Measurements from ENCODE around the gene ISCU. TPM values are rescaled to one million over a fixed set of nuclear protein-coding genes. Genes with fewer than 3 reads are reported as not detected.

ISCU gene
- 48.4 TPM for total RNA-seq (ENCODE audit: unreplicated experiment)
- long read RNA-seq, transcript ISCU-201 (5 exons, 994 nt): major isoform, 47 of 55 reads
- long read RNA-seq, partial matches to known transcripts: 6 of 55 reads
- long read RNA-seq, other reads (novel, unspliced or antisense): 0 of 55 reads

GRCh38 chr12:108562348-108563135 lies at the start of gene ISCU:
Gene ISCU (plus strand): TSS chr12:108562596. CDS start chr12:108562623, 27 bp downstream.
- Mint-ChIP-seq H3K4me1 (ENCODE audit: low read depth, unreplicated experiment) (peaks cover 21% of the 10 kb centered on the region), H3K27ac (ENCODE audit: unreplicated experiment) (peak within 1 kb of the TSS; percentile 100), H3K4me3 (ENCODE audit: unreplicated experiment) (peak within 1 kb of the TSS; percentile 100), H3K36me3 (ENCODE audit: unreplicated experiment) (no peaks in the 10 kb centered on the region), H3K9me3 (ENCODE audit: unreplicated experiment) (peaks cover 2% of the 10 kb centered on the region), H3K27me3 (ENCODE audit: unreplicated experiment) (peaks cover 4% of the 10 kb centered on the region)
- peak; percentile 99 for DNase-seq
- no peak for TF ChIP-seq CTCF (IDR thresholded peaks at IDR 0.05; ENCODE audit: partially characterized antibody, unreplicated experiment)

DNA sequence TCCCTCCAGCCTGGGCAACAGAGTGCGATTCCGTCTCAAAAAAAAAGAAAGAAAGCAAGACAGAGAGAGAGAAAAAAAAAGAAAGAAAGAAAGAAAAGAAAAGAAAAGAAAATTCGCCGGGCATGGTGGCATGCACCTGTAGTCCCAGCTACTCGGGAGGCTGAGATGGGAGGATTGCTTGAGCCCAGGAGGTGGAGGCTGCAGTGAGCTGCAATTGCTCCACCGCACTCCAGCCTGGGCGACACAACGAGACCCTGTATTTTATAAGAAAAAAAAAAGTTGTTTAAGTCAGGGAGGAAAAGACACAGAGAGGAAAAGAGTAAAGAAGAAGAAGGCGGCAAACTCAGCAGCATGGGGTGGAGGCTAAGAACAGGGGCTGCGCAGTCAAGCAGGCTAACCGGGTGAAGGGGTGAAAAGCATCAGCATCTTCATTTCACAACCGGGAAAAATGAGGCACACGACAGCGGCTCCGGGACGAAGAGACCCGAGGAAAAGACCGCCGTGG lies 47.9 kb upstream of the ISCU start:
- TF ChIP-seq CTCF (IDR thresholded peaks at IDR 0.05; ENCODE audit: partially characterized antibody, unreplicated experiment): no peak
- Mint-ChIP-seq H3K27me3 (ENCODE audit: unreplicated experiment) (peaks cover 3% of the 10 kb centered on the region), H3K27ac (ENCODE audit: unreplicated experiment) (no peak overlapping the region), H3K9me3 (ENCODE audit: unreplicated experiment) (peaks cover 3% of the 10 kb centered on the region), H3K4me3 (ENCODE audit: unreplicated experiment) (peak overlapping the region; percentile 93), H3K36me3 (ENCODE audit: unreplicated experiment) (no peaks in the 10 kb centered on the region), H3K4me1 (ENCODE audit: low read depth, unreplicated experiment) (no peaks in the 10 kb centered on the region)
- no peak for DNase-seq

- Mint-ChIP-seq H3K27ac (ENCODE audit: unreplicated experiment) (peak within 1 kb of the TSS; percentile 75), H3K4me3 (ENCODE audit: unreplicated experiment) (peak within 1 kb of the TSS; percentile 93), H3K36me3 (ENCODE audit: unreplicated experiment) (no peaks in the 10 kb centered on the region), H3K9me3 (ENCODE audit: unreplicated experiment) (peaks cover 3% of the 10 kb centered on the region), H3K4me1 (ENCODE audit: low read depth, unreplicated experiment) (no peaks in the 10 kb centered on the region), H3K27me3 (ENCODE audit: unreplicated experiment) (peaks cover 3% of the 10 kb centered on the region)
- DNase-seq: peak; percentile 99
- TF ChIP-seq CTCF (IDR thresholded peaks at IDR 0.05; ENCODE audit: partially characterized antibody, unreplicated experiment): no peak
Measured at GRCh38 chr12:108514973-108515814, 47.2 kb upstream of the ISCU start, which contains the start of gene FICD. Gene FICD (plus strand): TSS chr12:108515277. CDS start chr12:108516973, 1,696 bp downstream.

DNA sequence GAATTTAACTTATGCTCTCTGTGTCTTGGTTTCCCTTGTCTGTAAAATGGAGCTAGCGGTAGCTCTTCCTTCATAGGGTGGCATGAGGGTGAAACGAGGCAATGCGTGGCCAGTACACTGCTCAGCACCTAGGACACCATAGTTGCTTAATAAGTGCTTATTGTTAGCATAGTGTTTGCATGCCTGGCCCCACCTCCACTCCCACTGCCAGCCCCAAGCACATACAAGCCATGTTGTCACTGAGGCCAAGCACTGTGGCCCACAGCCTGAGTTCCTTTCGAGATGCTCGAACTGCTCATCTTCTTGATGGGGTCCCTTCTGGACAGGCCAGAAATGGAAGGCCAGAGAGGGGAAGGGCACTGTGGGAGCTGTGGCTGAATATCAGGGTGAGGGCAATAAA lies 46.5 kb upstream of the ISCU start:
- no peaks in the 10 kb centered on the region for H3K36me3 Mint-ChIP-seq (ENCODE audit: unreplicated experiment)
- H3K9me3 Mint-ChIP-seq (ENCODE audit: unreplicated experiment): peaks cover 3% of the 10 kb centered on the region
- H3K4me3 Mint-ChIP-seq (ENCODE audit: unreplicated experiment): peak overlapping the region; percentile 93
- no peaks in the 10 kb centered on the region for H3K4me1 Mint-ChIP-seq (ENCODE audit: low read depth, unreplicated experiment)
- DNase-seq: no peak
- H3K27me3 Mint-ChIP-seq (ENCODE audit: unreplicated experiment): peaks cover 3% of the 10 kb centered on the region
- H3K27ac Mint-ChIP-seq (ENCODE audit: unreplicated experiment): peak overlapping the region; percentile 75
- TF ChIP-seq CTCF (IDR thresholded peaks at IDR 0.05; ENCODE audit: partially characterized antibody, unreplicated experiment): no peak

Data from glutamatergic neuron (in vitro differentiated cells).